K562 (cell line): Measurements from ENCODE around the gene DKK3.

ENCODE experiments used
- BRCA1 ChIP-seq, 2 experiments: fragments of 450-650 bp in 1 of 2; sonication (generic) in 1 of 2; formaldehyde crosslinking in 1 of 2; IDR thresholded peaks; 2 replicates each; pipeline versions ENCODE4 v1.5.0 to v1.6.1; 2017 to 2020; ENCODE audit warnings: mild to moderate bottlenecking in 1 of 2, missing genetic modification reagents in 1 of 2
- CTCF ChIP-seq, 3 experiments: IDR thresholded peaks in 2 of 3; conservative IDR thresholded peaks in 1 of 3; 2 replicates each; pipeline ENCODE4 v1.5.1; 2011 to 2012; ENCODE audit warnings: low read length in 3 of 3, mild to moderate bottlenecking in 3 of 3, control low read depth in 2 of 3, improper control_type of control experiment in 1 of 3, inconsistent platforms in 1 of 3, low read depth in 1 of 3, mixed read lengths in 1 of 3, moderate library complexity in 1 of 3; ENCODE audit not compliant: insufficient read depth in 2 of 3
- E2F5 ChIP-seq: sonication (generic); formaldehyde crosslinking; IDR thresholded peaks from 2 replicates; pipeline ENCODE4 v1.8.0; 2022; ENCODE audit warnings: mild to moderate bottlenecking, missing genetic modification reagents
- HDGF ChIP-seq: fragments of 450-650 bp; IDR thresholded peaks from 2 replicates; pipeline ENCODE4 v1.6.1; 2016
- SOX6 ChIP-seq: fragments of 450-650 bp; IDR thresholded peaks from 2 replicates; pipeline ENCODE4 v1.6.1; 2014; ENCODE audit warnings: mild to moderate bottlenecking

GRCh38 chr11:11988681-11989261 lies 19.7 kb downstream of the DKK3 start:
- no peak for TF ChIP-seq BRCA1 (IDR thresholded peaks at IDR 0.05)
- TF ChIP-seq BRCA1 (CRISPR knock-in tag; IDR thresholded peaks at IDR 0.05): no peak
- no peak for TF ChIP-seq SOX6
- no peak for TF ChIP-seq E2F5
- no peak for TF ChIP-seq HDGF
- TF ChIP-seq CTCF (IDR thresholded peaks at IDR 0.05 in 2 of 3, conservative IDR thresholded peaks at IDR 0.05 in 1 of 3; ENCODE audit: insufficient read depth in 2 of 3, low read depth in 1 of 3, low read length in 3 of 3): no peak
